CD4-positive, alpha-beta T cell treated with Interleukin-21 for 1 hour (primary cell): ENCODE results near the gene ARFGAP3.

ENCODE experiments used
- DNase-seq: peaks from one replicate; pipeline ENCODE4 v3.0.0-alpha.2; 2020

Gene ARFGAP3, protein sequence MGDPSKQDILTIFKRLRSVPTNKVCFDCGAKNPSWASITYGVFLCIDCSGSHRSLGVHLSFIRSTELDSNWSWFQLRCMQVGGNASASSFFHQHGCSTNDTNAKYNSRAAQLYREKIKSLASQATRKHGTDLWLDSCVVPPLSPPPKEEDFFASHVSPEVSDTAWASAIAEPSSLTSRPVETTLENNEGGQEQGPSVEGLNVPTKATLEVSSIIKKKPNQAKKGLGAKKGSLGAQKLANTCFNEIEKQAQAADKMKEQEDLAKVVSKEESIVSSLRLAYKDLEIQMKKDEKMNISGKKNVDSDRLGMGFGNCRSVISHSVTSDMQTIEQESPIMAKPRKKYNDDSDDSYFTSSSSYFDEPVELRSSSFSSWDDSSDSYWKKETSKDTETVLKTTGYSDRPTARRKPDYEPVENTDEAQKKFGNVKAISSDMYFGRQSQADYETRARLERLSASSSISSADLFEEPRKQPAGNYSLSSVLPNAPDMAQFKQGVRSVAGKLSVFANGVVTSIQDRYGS

GRCh38 chr22:42856865-42857704, at the start of gene ARFGAP3:
Gene ARFGAP3, minus strand, starts transcription at chr22:42857273. Its CDS starts 91 bp downstream, at chr22:42857182.
- peak; percentile 94 for DNase-seq

DNA sequence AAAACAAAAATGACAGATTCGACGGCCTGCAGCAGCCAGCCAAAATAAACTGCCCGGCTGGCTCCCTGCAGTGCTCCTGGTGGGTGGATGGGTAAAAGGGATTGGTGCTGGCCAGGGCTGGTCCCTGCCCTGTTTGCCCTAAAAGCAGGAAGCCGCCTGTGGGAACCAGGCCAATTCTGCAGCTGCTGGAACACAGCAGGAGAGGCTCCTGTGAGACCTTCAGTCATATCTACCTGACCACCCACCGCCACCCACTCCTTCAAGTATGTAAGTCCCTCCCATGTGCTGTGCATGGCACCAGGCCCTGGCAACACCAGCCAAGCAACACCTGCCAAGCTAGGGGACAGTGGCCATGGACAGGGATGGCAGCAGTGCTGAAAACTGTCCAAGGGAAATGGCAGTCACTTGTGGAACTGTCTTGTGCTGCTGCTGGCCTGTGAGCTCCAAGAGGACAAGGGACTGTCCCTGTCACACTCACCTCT, 48.7 kb upstream of the ARFGAP3 start:
- DNase-seq: no peak

- DNase-seq: no peak
Measured at GRCh38 chr22:42905217-42905616, 48.1 kb upstream of the ARFGAP3 start.

- no peak for DNase-seq
Measured at GRCh38 chr22:42904050-42904449, 47.0 kb upstream of the ARFGAP3 start.

DNA sequence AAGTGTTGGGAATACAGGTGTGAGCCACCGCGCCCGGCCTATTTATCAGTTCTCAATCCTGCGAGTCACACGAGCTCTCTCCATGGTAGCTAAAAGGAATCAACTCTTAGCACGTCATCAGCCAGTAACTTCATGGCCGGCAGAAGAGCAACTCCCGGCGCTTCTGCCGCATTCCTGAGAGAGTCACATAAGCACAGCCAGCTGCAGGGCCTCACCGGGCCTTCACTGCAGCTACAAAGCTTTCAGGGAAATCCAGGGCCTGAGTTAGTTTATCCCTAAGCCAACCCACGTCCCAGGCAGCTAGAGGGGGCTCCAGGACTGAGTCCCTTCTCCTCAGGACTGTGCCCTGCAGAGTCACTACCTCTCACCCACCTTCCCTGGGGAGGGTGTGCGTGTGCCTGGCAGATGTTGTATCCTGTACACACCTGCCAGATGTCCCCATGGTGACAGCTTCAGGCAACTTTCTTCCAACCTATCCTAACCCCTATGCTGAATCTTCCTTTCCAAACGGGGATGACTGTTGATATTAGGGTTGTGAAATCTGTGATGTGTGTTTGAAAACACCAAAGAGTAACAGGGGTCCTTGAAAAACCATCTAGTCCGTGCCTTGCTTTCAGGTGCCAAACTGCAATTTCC, 45.9 kb upstream of the ARFGAP3 start:
- DNase-seq: no peak

DNA sequence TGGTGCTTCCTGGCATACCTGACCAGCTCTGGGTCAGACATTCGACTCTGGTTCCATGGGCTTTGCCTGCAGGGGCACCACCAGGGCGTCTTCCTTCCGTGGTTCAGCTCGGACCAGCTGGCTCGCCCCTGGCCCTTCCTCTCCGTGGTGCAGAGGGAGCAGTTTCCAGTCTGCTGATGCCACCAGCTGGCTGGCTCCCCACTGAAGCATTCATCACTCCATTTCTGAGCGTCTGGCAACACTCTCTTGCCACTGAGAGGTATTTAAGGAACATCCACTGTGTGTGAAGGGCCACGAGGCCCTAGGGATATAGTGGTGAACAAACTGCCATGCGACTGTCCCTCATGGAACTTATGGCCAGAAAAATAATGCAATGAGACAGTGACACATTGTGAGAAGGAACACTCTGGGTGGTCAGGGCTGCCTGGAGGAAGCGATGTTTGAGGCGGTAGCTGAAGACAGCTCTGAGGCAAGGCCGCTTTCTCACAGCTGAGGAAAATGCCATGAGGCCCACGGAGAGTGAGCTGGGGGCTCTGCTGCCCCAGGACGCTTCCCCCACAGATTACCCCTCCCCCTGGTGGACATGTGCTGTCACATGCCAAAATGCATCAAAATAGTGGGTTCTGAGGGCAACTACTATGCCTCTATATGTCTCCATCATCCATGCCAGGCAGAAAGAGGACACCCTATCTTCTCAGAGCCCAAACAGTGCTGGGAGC, 44.9 kb upstream of the ARFGAP3 start:
- no peak for DNase-seq

- no peak for DNase-seq
Measured at GRCh38 chr22:42897960-42898359, 40.9 kb upstream of the ARFGAP3 start.

- no peak for DNase-seq
Measured at GRCh38 chr22:42895541-42895981, 38.5 kb upstream of the ARFGAP3 start.

GRCh38 chr22:42895087-42895486, 38.0 kb upstream of the ARFGAP3 start:
- DNase-seq: peak; percentile 49

GRCh38 chr22:42893371-42894150, 36.5 kb upstream of the ARFGAP3 start:
- peak; percentile 28 for DNase-seq

DNA sequence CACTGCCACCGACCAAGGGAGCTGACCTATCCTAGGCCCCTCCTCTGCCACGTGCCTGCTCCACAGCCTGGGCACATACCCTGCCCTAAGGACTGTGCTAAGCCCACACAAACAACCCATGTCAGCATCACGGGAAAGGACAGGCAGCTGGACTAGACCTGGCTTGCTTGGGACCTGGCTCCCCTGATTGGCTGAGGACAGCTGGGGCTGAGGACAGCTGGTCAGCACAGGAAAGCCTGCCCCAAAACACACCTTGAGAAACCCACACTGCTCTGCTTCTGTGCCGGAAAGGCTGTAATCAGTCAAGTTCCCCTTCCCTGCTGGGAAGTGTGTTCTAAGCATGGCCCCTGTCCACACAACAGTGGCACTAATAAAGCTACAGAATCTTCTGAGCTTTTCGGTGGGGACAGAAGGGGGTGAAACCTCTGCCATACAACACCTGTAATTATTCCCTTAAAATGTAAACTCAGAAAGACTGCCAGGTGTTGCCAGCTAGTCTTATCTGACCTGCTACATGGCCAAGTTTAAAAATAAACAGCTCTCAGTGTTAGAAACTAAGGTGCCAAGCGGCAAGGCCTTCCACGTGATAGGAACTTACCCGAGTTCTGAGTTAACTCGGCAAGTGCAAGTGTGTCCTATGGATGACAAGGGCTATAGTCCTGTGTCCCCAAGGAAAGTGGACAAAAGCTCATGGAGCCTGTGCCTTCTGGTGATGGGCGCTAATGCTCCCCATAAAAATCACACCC, 35.7 kb upstream of the ARFGAP3 start:
- no peak for DNase-seq

GRCh38 chr22:42892156-42892555, 35.1 kb upstream of the ARFGAP3 start:
- DNase-seq: no peak

- DNase-seq: no peak
Measured at GRCh38 chr22:42891696-42892095, 34.6 kb upstream of the ARFGAP3 start.

DNA sequence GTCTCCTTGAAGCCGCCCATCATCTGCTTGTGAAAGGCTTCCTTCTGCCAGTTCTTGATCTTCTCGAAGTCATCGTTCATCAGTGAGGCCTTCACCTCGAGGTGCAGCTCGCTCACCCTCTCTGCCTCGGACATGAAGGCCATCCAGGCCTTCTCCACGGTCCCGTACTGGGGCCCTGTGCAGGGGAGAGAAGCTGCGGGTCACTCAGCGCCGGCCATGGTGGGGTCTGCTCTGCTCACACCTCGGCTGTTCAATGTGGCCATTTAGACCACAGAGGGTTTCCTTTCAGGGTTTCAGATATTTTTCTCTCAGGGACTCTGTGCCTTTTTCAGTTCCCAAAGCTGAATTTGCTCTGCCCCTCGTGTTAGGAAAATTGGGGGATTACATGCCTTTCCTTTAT, 33.9 kb upstream of the ARFGAP3 start:
- DNase-seq: no peak

DNA sequence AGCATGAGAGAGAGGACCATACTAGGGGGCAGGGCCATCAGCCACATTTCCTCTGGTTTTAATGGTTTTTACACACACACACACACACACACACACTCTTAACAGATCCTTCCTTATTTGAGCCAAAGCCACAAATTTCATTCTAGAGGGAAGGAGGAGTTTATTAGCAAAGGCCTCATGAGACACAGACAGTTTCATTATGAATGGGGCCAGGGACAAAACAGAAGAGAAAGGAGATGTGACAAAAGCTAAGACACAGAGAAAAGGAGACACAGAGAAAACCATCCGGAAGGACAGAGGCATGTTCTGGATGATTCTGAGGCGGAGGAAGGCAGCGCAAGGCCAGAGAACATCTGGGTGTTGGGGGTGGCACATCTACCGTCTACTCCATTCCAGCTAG, 32.2 kb upstream of the ARFGAP3 start:
- DNase-seq: peak; percentile 34

- no peak for DNase-seq
Measured at GRCh38 chr22:42887523-42888507, 30.7 kb upstream of the ARFGAP3 start.

- DNase-seq: no peak
Measured at GRCh38 chr22:42887120-42887519, 30.0 kb upstream of the ARFGAP3 start.

- no peak for DNase-seq
Measured at GRCh38 chr22:42885446-42885845, 28.4 kb upstream of the ARFGAP3 start.

- DNase-seq: no peak
Measured at GRCh38 chr22:42884616-42885375, 27.7 kb upstream of the ARFGAP3 start.
